Right atrium auricular region (tissue), 2 donors: Measurements from ENCODE around the gene COG4. TPM values are rescaled to one million over a fixed set of nuclear protein-coding genes. Genes with fewer than 3 reads are reported as not detected.

Experiments used
- DNase-seq: peaks from one replicate; pipeline ENCODE4 v3.0.0-alpha.2; 2019; ENCODE audit warnings: low spot score
- H3K27ac ChIP-seq, 2 donors: fragments of 200-600 bp; sonication (generic); 1 replicate in 1 of 2; 2 replicates in 1 of 2; pipeline ENCODE4 v1.5.1; 2016 to 2019
- H3K27me3 ChIP-seq, 2 donors: fragments of 200-600 bp; sonication (generic); one replicate each; pipeline versions ENCODE4 v1.5.1 to v1.6.0; 2017 to 2019
- H3K36me3 ChIP-seq: fragments of 200-600 bp; sonication (generic); one replicate; pipeline ENCODE4 v1.5.1; 2016
- H3K4me1 ChIP-seq, 2 donors: fragments of 200-600 bp; sonication (generic); one replicate each; pipeline versions ENCODE4 v1.5.1 to v1.6.0; 2017 to 2019
- H3K4me3 ChIP-seq, 2 donors: fragments of 200-600 bp; sonication (generic); 1 replicate in 1 of 2; 2 replicates in 1 of 2; pipeline ENCODE4 v1.5.1; 2017 to 2019; ENCODE audit warnings: mild to moderate bottlenecking in 1 of 2, moderate library complexity in 1 of 2
- H3K9me3 ChIP-seq, 2 donors: fragments of 200-600 bp; sonication (generic); one replicate each; pipeline ENCODE4 v1.5.1; 2019
- total RNA-seq, 2 donors: library from RNA; depleted of rRNA; stranded (reverse); fragments of >200 nt; gene quantifications; one replicate each; pipeline ENCODE4 v1.1.0, GENCODE V29; 2016
- TF ChIP-seq, protein P1 (sequence below), 2 donors: fragments of 200-600 bp; sonication (generic); IDR thresholded peaks; one replicate each; pipeline ENCODE4 v1.5.1; 2019; ENCODE audit warnings: antibody characterized with exemption in 2 of 2

The COG4 gene
- total RNA-seq, 2 donors from 2014 or later = 29.1 to 41.8 TPM

DNA sequence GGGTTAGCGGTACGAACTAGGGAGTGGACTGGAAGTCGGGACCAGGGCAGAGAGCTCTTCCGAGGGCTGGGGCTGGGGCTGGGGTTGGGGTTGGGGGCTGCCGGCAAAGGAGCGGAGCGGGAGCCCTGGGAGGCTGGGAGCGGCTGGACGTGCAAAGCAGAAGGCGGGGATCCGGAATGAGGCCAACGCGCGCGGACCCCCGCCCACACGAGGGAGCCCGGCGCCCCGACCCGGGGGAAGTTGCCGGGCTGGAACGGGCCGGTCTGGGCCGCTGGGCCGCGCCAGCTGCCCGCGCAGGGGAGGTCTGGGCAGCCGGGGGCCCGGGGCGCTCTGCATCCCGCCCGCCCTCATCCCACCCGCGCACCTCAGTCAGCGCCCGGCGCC is 84.8 kb downstream of the COG4 start:
- Histone ChIP-seq H3K4me3 (peak overlapping the region; percentile 84 to 91), H3K4me1 (peaks cover 0 to 48% of the 10 kb centered on the region in 2 donors), H3K27ac (peak overlapping the region; percentile 63 to 76), H3K9me3 (no peaks in the 10 kb centered on the region), H3K27me3 (no peaks in the 10 kb centered on the region), H3K36me3 (no peaks in the 10 kb centered on the region)
- DNase-seq = no peak
- TF ChIP-seq, protein P1, sequence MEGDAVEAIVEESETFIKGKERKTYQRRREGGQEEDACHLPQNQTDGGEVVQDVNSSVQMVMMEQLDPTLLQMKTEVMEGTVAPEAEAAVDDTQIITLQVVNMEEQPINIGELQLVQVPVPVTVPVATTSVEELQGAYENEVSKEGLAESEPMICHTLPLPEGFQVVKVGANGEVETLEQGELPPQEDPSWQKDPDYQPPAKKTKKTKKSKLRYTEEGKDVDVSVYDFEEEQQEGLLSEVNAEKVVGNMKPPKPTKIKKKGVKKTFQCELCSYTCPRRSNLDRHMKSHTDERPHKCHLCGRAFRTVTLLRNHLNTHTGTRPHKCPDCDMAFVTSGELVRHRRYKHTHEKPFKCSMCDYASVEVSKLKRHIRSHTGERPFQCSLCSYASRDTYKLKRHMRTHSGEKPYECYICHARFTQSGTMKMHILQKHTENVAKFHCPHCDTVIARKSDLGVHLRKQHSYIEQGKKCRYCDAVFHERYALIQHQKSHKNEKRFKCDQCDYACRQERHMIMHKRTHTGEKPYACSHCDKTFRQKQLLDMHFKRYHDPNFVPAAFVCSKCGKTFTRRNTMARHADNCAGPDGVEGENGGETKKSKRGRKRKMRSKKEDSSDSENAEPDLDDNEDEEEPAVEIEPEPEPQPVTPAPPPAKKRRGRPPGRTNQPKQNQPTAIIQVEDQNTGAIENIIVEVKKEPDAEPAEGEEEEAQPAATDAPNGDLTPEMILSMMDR (IDR thresholded peaks at IDR 0.05) = no peak

DNA sequence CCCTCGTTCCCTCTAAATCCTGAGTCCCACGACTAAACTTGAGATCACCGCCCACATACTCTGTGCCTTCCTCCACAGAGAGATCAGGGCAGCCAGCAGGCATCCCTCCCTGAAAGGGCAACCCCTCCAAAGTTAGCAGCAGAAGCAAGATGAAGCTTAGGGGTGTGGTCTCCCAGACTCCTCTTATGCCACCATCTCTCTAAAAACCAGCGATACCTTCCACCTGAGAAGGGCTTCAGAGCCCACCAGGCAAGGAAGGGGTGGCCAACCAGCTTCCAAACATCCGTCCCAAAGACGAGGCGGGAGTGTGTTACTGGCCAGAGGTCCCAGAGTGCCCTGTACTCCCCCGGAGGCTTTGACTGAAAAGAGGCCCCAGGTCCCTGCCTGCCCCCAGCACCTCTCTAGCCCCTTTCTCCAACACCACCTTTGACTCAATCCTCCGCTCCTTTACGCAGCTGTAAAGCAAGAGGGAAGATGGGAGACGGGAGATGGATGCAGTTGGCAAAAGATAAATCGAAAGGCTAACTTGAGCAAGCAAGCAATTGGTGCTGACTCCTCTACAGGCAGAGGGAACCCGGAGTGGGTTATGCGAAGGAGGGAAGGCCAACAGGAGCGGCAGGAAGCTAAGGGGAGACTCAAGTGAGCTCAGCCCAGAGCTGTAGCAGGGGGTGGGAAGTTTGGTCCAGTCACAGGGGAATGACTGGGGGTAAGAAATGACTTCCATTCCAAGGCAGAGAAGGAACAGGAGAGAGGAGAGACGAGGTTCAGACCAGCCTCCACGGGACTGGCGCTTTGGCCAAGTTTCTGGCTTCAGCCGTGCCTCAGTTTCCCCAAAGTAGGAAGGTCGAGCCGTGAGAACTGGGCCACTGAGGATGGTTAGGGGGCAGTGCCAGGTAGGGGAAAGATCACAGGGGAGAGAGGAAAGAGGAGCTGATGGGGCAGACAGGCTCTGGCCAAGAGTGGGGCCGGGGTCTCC is 85.5 kb downstream of the COG4 start:
- Histone ChIP-seq H3K9me3 (no peaks in the 10 kb centered on the region), H3K4me1 (peaks cover 0 to 55% of the 10 kb centered on the region in 2 donors), H3K27ac (peak overlapping the region; percentile 63 to 76), H3K4me3 (peak overlapping the region; percentile 84 to 91), H3K36me3 (no peaks in the 10 kb centered on the region), H3K27me3 (no peaks in the 10 kb centered on the region)
- no peak for DNase-seq
- TF ChIP-seq, protein P1 (IDR thresholded peaks at IDR 0.05) = no peak

DNA sequence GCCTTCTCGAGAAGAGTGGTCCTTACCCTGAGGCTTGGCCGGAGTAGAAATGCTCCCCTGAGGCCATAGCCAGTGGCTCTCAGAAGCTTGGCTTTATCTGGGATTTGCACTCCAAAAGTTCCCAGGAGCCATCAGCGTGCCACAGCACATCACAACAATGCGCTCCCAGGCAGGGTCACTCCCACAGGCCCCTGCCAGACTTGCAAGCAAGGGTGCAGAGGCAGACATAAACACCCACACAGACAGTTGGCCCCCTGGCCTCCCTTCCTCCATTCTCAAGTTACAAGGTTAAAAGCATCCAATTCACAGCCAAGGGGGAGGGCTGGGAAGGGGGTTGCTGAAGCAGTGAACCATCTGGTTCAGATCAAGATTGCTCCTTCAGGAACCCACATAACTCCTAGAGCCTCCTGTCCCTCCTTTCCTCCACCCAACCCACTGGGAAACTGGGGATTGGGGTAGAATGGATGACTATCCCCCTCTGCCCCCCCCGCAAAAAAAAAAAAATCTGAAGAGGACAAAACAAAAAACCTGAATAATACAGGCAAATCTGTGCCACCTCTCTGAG is 86.3 kb downstream of the COG4 start:
- Histone ChIP-seq H3K27ac (peak overlapping the region in 1 of 2 donors; percentile 76), H3K4me1 (peaks cover 0 to 63% of the 10 kb centered on the region in 2 donors), H3K4me3 (peak overlapping the region in 1 of 2 donors; percentile 84), H3K9me3 (no peaks in the 10 kb centered on the region), H3K27me3 (no peaks in the 10 kb centered on the region), H3K36me3 (no peaks in the 10 kb centered on the region)
- DNase-seq = no peak
- TF ChIP-seq, protein P1 (IDR thresholded peaks at IDR 0.05) = no peak

DNA sequence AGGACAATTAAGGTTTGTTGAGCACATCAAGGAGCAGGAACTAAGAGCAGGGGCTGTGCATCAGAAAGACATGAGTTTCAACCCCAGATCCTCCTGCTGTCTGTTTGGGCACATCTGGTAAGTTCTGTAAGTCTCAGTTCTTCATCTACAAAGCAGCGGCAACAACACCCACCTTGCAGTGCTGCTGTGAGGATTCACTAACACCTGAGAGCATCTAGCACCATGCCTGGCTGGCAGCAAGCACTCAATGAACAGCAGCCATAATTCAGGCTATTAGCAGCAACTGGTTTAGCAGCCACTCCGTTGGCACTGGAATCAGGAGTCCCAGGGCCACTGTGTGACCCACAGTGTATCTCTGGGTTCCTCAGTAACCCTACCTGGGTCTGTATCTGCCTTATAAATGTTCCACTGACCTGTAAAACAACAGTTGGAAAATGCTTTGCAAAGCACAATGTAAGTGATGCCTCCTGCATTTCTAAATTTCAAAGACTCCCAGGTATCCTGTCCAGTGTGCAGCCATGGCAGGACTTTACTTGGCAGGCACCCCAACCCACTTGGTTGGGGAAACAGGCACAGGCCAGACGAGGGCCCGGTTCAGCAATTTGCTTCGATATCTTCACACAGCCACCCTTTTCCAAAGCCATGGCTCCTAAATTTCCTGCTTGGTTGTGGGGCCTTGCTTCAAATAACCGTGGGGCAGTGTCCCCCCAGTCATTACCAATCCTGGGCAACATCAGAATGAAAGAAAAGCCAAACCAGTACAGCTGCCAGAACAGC is 88.7 kb downstream of the COG4 start:
- peak overlapping the region in 1 of 2 donors; percentile 63 for H3K27ac ChIP-seq
- H3K4me1 ChIP-seq = peaks cover 0 to 83% of the 10 kb centered on the region in 2 donors
- no peaks in the 10 kb centered on the region for H3K9me3 ChIP-seq
- H3K36me3 ChIP-seq = no peaks in the 10 kb centered on the region
- TF ChIP-seq, protein P1 (IDR thresholded peaks at IDR 0.05) = no peak
- no peak overlapping the region for H3K4me3 ChIP-seq
- no peak for DNase-seq
- no peaks in the 10 kb centered on the region for H3K27me3 ChIP-seq

DNA sequence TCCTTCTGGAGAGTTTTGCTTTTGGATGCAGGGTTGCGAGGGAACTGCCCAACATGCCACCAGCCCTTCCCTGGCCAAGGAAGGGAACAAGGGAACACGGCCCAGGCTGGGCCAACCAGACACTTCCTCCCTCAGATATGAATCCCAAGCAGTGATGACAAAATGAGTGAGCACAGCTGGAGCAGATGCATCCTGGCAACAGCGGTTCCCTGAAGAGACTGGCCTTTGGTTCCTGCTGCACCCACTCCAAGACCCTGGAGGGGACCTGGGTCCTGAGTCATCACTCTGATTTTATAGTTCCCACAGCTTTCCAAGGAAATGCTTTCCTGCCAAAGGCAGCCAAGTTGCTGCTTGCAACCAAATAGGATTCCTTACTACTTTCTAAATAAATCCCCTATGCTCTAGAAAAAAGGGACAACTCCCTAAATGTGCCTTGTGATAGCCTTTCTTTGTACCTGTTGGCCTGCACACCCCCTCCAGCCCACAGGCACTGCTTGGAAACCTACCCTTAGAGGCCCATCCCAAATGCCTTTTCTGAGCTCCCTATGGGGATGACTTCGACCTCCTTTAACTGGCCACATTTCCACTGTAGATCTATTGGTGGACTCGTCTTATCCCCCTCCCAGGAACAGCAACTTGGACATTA is 89.8 kb downstream of the COG4 start:
- Histone ChIP-seq H3K36me3 (no peaks in the 10 kb centered on the region), H3K27me3 (no peaks in the 10 kb centered on the region), H3K27ac (peak overlapping the region; percentile 28 to 63), H3K4me1 (peaks cover 0 to 90% of the 10 kb centered on the region in 2 donors), H3K9me3 (no peaks in the 10 kb centered on the region), H3K4me3 (no peak overlapping the region)
- TF ChIP-seq, protein P1 (IDR thresholded peaks at IDR 0.05) = no peak
- peak; percentile 67 for DNase-seq
